Activated CD4-positive, alpha-beta T cell treated with anti-CD3 and anti-CD28 coated beads for 36 hours (primary cell): ENCODE measurements around the gene LRBA. TPM values are rescaled to one million over a fixed set of nuclear protein-coding genes. Genes with fewer than 3 reads are reported as not detected.
"Not testable (repeated sequence)": the region's sequence is repeated elsewhere in the genome, so short reads cannot be mapped to it uniquely, and the experiment has no call there.

ENCODE experiments used
- ATAC-seq: fragments of 200-7000 bp; cut with Tn5 transposase; one replicate; pipeline ENCODE4 v1.10.0; 2021; ENCODE audit warnings: mild to moderate bottlenecking, moderate library complexity
- CTCF ChIA-PET: fragments of 350-600 bp; sonication (Branson Sonifier 250); formaldehyde crosslinking; loops from one replicate; lab custom pipeline; 2021; ENCODE audit warnings: antibody characterized with exemption; lab: Charles Lee
- POLR2A ChIA-PET: fragments of 350-600 bp; sonication (Branson Sonifier 250); formaldehyde crosslinking; loops from one replicate; lab custom pipeline; 2021; ENCODE audit warnings: antibody characterized with exemption, inconsistent platforms; lab: Charles Lee
- DNase-seq: peaks from one replicate; pipeline ENCODE4 v3.0.0-alpha.2; 2020
- H3K27ac Mint-ChIP-seq: one replicate; pipeline ENCODE4 v1.8.0; 2021; ENCODE audit warnings: mixed read lengths
- H3K27me3 Mint-ChIP-seq: one replicate; pipeline ENCODE4 v1.8.0; 2021; ENCODE audit warnings: mixed read lengths
- H3K36me3 Mint-ChIP-seq: one replicate; pipeline ENCODE4 v1.8.0; 2021; ENCODE audit warnings: low read depth, mixed read lengths
- H3K4me1 Mint-ChIP-seq: one replicate; pipeline ENCODE4 v1.8.0; 2021; ENCODE audit warnings: mixed read lengths
- H3K4me3 Mint-ChIP-seq: one replicate; pipeline ENCODE4 v1.8.0; 2021; ENCODE audit warnings: mild to moderate bottlenecking, moderate library complexity, mixed read lengths
- H3K9me3 Mint-ChIP-seq: one replicate; pipeline ENCODE4 v1.8.0; 2021; ENCODE audit warnings: low read depth, mixed read lengths
- intact Hi-C, 2 experiments: fragments of 100-400 bp; cut with DNase I in 1 of 2; cut with micrococcal nuclease in 1 of 2; formaldehyde crosslinking; loops; one replicate each; pipeline versions ENCODE4 v1.14.2 to v1.15.1; 2022 to 2024; cut with DNase I, micrococcal nuclease
- total RNA-seq, 2 experiments: library from RNA; stranded (reverse); gene quantifications; one replicate each; pipeline ENCODE4 v1.2.3, GENCODE V29; 2021

Gene LRBA
- total RNA-seq, 2 experiments from 2014 or later, result 56.6 to 59.2 TPM

- intact Hi-C loops, result no loop called here
- no peak overlapping the region for H3K27ac Mint-ChIP-seq
- ChIA-PET POLR2A (no interaction called here), CTCF (no interaction called here)
- no peaks in the 10 kb centered on the region for H3K36me3 Mint-ChIP-seq
- no peak overlapping the region for H3K4me3 Mint-ChIP-seq
- H3K9me3 Mint-ChIP-seq, result no peaks in the 10 kb centered on the region
- peaks cover 8% of the 10 kb centered on the region for H3K4me1 Mint-ChIP-seq
- ATAC-seq (no peak), DNase-seq (no peak)
- H3K27me3 Mint-ChIP-seq, result no peaks in the 10 kb centered on the region
These were observed 23.5 kb upstream of the LRBA start for GRCh38 chr4:151038452-151039157.

DNA sequence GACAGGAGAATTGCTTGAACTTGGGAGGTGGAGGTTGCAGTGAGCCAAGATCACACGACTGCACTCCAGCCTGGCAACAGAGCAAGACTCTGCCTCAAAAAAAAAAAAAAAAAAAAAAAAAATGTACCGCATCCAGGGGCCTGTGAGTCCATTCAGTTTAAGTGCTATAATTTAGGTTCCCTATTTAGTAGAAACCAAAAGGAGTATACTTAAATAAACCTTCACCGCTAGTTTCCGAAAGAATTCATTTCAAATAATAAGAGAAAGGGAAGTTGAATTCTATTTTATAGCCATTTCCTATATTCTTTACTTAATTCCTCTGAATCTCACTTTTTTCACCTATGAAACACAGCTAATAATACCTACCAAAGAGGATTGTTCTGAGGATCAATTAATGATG, 20.8 kb upstream of the LRBA start:
- H3K27me3 Mint-ChIP-seq, result no peaks in the 10 kb centered on the region
- ChIA-PET POLR2A (no interaction called here), CTCF (no interaction called here)
- H3K4me1 Mint-ChIP-seq, result peaks cover 24% of the 10 kb centered on the region
- no peak overlapping the region for H3K27ac Mint-ChIP-seq
- H3K36me3 Mint-ChIP-seq, result no peaks in the 10 kb centered on the region
- DNase-seq, result no peak
- no peak for ATAC-seq
- H3K9me3 Mint-ChIP-seq, result no peaks in the 10 kb centered on the region
- no peak overlapping the region for H3K4me3 Mint-ChIP-seq
- intact Hi-C loops, result no loop called here

GRCh38 chr4:151035328-151035727, 20.2 kb upstream of the LRBA start:
- ATAC-seq (no peak), DNase-seq (no peak)
- CTCF ChIA-PET, result no interaction called here
- Mint-ChIP-seq H3K27me3 (no peaks in the 10 kb centered on the region), H3K4me3 (no peak overlapping the region), H3K36me3 (no peaks in the 10 kb centered on the region), H3K4me1 (peaks cover 30% of the 10 kb centered on the region), H3K27ac (no peak overlapping the region), H3K9me3 (no peaks in the 10 kb centered on the region)
- intact Hi-C loops, result no loop called here
- POLR2A ChIA-PET, result no interaction called here

DNA sequence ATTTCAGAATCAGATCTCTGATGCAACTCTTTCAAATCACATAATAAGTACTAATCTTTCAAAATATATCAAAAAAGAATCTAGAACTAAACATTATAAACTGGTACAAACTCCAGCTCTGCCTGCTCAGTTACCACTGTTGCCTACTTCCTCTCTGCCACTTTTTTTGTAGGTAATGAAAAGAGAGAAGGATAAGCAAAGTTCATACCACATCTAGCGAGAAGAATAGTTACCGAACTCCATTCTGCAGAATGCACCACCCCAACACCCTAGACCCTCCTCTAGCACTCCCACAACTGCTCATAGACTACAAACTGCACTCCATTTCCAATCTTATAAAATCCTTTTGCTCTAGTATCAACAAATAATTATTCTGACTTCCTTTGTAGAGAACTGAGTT, 19.7 kb upstream of the LRBA start:
- CTCF ChIA-PET, result no interaction called here
- Mint-ChIP-seq H3K9me3 (no peaks in the 10 kb centered on the region), H3K27ac (no peak overlapping the region), H3K36me3 (no peaks in the 10 kb centered on the region), H3K4me3 (no peak overlapping the region), H3K27me3 (no peaks in the 10 kb centered on the region), H3K4me1 (peaks cover 35% of the 10 kb centered on the region)
- ATAC-seq (no peak), DNase-seq (no peak)
- POLR2A ChIA-PET, result no interaction called here
- intact Hi-C loops, result loop anchor here in 1 of 2 experiments (5.0 kb wide), 2 partner anchors 638 to 733 kb away; no protein-coding TSS in a partner anchor

DNA sequence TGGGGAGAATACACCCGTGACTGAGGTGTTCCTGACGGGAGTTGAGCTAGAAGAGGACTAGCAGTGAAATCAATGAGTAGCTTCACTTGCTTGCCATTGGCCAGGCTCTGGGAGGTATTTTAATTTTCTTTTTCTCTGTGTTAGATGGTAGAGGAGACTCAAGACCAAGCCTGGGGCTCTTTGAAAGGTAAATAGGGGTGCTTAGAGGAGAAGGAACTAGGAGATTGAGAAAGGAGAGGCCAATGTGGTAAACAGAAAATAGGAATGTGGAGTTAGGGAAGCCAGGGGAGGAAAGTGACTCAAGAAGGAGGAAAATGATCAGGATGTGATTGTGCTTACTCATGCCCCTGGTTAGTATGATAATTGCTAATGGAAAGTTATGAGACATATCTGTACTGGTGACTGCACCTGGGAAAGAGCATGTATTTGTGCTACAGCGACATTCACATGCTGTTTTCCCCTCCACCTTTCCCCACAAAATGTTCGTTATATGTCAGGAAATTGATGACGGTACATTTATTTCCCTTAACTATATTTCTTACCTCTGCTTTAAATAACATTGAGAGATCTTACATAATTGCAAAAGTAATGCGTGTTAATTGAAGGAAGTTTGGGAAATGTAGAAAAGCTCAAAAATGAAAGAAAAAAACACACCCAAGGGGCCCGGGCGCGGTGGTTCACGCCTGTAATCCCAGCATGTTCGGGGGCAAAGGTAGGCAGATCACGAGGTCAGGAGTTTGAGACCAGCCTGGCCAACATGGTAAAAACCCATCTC, 16.9 kb upstream of the LRBA start:
- Mint-ChIP-seq H3K36me3 (no peaks in the 10 kb centered on the region), H3K4me3 (peak overlapping the region; percentile 62), H3K27me3 (peaks cover 3% of the 10 kb centered on the region), H3K27ac (peak overlapping the region; percentile 71), H3K9me3 (no peaks in the 10 kb centered on the region), H3K4me1 (peaks cover 38% of the 10 kb centered on the region)
- intact Hi-C loops, result loop anchor here in 1 of 2 experiments (1.0 to 5.0 kb wide), 5 partner anchors 61 to 730 kb away; partner anchors contain the start of gene RPS3A
- ChIA-PET CTCF (interaction anchor here (0.8 to 1.0 kb wide), 2 partner anchors 67 to 137 kb away, joined by 3 read pairs; no protein-coding TSS in a partner anchor), POLR2A (no interaction called here)
- ATAC-seq (peak; percentile 69), DNase-seq (peak; percentile 41)

DNA sequence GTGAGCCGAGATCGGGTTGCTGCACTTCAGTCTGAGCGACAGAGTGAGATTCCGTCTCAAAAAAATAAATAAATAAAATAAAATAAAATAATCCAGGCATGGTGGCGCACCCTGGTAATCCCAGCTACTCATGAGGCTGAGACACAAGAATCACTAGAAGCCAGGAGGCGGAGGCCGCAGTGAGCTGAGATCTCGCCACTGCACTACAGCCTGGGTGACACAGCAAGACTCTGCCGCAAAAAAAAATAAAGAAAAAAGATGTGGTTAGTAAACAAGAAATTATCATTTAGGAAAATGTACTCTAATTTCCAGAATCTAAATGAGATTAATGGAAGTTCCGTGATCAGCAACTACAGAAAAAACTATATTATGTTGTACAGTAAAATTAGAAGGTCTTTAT, 14.5 kb upstream of the LRBA start:
- H3K36me3 Mint-ChIP-seq, result no peaks in the 10 kb centered on the region
- DNase-seq (peak; percentile 63), ATAC-seq (peak; percentile 44)
- no peak overlapping the region for H3K4me3 Mint-ChIP-seq
- H3K27me3 Mint-ChIP-seq, result peaks cover 3% of the 10 kb centered on the region
- peak overlapping the region; percentile 65 for H3K27ac Mint-ChIP-seq
- H3K9me3 Mint-ChIP-seq, result no peaks in the 10 kb centered on the region
- intact Hi-C loops, result loop anchor here in 1 of 2 experiments (2.0 kb wide), 1 partner anchor 511 kb away; no protein-coding TSS in a partner anchor
- POLR2A ChIA-PET, result interaction anchor here (0.6 to 2.5 kb wide), 6 partner anchors 13 to 71 kb away, joined by 3 to 19 read pairs (median 3); partner anchors contain the start of gene LRBA
- peaks cover 30% of the 10 kb centered on the region for H3K4me1 Mint-ChIP-seq
- CTCF ChIA-PET, result interaction anchor here (0.6 to 1.8 kb wide), 3 partner anchors 10 to 70 kb away, joined by 3 to 4 read pairs (median 4); partner anchors contain the start of gene RPS3A

GRCh38 chr4:151029006-151029405, 13.9 kb upstream of the LRBA start:
- ChIA-PET POLR2A (interaction anchor here (0.7 to 2.5 kb wide), 2 partner anchors 12 to 15 kb away, joined by 3 to 19 read pairs; partner anchors contain the start of gene LRBA), CTCF (interaction anchor here (0.6 to 1.8 kb wide), 4 partner anchors 10 to 70 kb away, joined by 3 to 4 read pairs (median 4); partner anchors contain the start of gene RPS3A)
- intact Hi-C loops, result loop anchor here in 1 of 2 experiments (2.0 kb wide), 1 partner anchor 510 kb away; no protein-coding TSS in a partner anchor
- H3K4me1 Mint-ChIP-seq, result peaks cover 30% of the 10 kb centered on the region
- H3K36me3 Mint-ChIP-seq, H3K27ac Mint-ChIP-seq, H3K4me3 Mint-ChIP-seq, DNase-seq, H3K9me3 Mint-ChIP-seq, ATAC-seq, H3K27me3 Mint-ChIP-seq: not testable (repeated sequence)

GRCh38 chr4:151025759-151026158, 10.7 kb upstream of the LRBA start:
- no peak for ATAC-seq
- ChIA-PET CTCF (no interaction called here), POLR2A (interaction anchor here (0.8 kb wide), 1 partner anchor 10 kb away, joined by 3 read pairs; no protein-coding TSS in a partner anchor)
- no peaks in the 10 kb centered on the region for H3K9me3 Mint-ChIP-seq
- peaks cover 12% of the 10 kb centered on the region for H3K4me1 Mint-ChIP-seq
- H3K27me3 Mint-ChIP-seq, result peaks cover 3% of the 10 kb centered on the region
- no peak for DNase-seq
- intact Hi-C loops, result no loop called here
- no peak overlapping the region for H3K4me3 Mint-ChIP-seq
- H3K27ac Mint-ChIP-seq, result no peak overlapping the region
- no peaks in the 10 kb centered on the region for H3K36me3 Mint-ChIP-seq

DNA sequence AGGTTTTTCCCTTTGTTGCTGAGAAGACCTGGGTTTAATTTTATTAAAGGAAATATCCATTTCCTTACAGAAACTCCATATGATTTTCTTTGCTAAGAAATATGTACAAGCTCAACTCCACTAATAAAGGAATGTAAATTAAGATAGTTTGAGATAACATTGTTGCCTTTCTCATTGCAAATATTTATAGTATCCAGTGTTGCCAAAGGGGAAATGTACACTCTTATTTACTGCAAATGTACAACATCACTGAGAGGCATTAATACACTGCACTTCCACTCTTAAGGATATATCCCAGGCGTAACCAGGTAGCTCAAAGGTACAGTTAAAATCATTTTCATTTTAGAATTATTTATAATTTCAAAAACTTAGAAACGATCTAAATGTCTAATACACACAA, 7.5 kb upstream of the LRBA start:
- Mint-ChIP-seq H3K4me1 (no peaks in the 10 kb centered on the region), H3K36me3 (no peaks in the 10 kb centered on the region), H3K9me3 (no peaks in the 10 kb centered on the region), H3K4me3 (no peak overlapping the region), H3K27ac (no peak overlapping the region), H3K27me3 (peaks cover 3% of the 10 kb centered on the region)
- ChIA-PET POLR2A (no interaction called here), CTCF (interaction anchor here (0.7 kb wide), 1 partner anchor 139 kb away, joined by 5 read pairs; no protein-coding TSS in a partner anchor)
- intact Hi-C loops, result no loop called here
- no peak for DNase-seq
- ATAC-seq, result no peak

- DNase-seq (no peak), ATAC-seq (no peak)
- no peak overlapping the region for H3K27ac Mint-ChIP-seq
- H3K4me3 Mint-ChIP-seq, result no peak overlapping the region
- H3K9me3 Mint-ChIP-seq, result no peaks in the 10 kb centered on the region
- no peaks in the 10 kb centered on the region for H3K36me3 Mint-ChIP-seq
- H3K27me3 Mint-ChIP-seq, result no peaks in the 10 kb centered on the region
- POLR2A ChIA-PET, result no interaction called here
- intact Hi-C loops, result no loop called here
- CTCF ChIA-PET, result no interaction called here
- H3K4me1 Mint-ChIP-seq, result peaks cover under 1% of the 10 kb centered on the region
These were observed 6.7 kb upstream of the LRBA start for GRCh38 chr4:151021637-151022334.
